GM12875 (cell line): ENCODE measurements around the gene THEMIS2.

ENCODE experiments used
- H3K4me3 ChIP-seq: one replicate; pipeline ENCODE4 v1.5.1; 2011; ENCODE audit warnings: low read depth, low read length, control low read depth
- TF ChIP-seq, protein P1 (sequence below): IDR thresholded peaks from 2 replicates; pipeline ENCODE4 v1.5.1; 2011; ENCODE audit warnings: low read depth, mild to moderate bottlenecking, control low read depth, inconsistent platforms, low read length, moderate library complexity, borderline replicate concordance; ENCODE audit not compliant: insufficient read depth

Gene THEMIS2

DNA sequence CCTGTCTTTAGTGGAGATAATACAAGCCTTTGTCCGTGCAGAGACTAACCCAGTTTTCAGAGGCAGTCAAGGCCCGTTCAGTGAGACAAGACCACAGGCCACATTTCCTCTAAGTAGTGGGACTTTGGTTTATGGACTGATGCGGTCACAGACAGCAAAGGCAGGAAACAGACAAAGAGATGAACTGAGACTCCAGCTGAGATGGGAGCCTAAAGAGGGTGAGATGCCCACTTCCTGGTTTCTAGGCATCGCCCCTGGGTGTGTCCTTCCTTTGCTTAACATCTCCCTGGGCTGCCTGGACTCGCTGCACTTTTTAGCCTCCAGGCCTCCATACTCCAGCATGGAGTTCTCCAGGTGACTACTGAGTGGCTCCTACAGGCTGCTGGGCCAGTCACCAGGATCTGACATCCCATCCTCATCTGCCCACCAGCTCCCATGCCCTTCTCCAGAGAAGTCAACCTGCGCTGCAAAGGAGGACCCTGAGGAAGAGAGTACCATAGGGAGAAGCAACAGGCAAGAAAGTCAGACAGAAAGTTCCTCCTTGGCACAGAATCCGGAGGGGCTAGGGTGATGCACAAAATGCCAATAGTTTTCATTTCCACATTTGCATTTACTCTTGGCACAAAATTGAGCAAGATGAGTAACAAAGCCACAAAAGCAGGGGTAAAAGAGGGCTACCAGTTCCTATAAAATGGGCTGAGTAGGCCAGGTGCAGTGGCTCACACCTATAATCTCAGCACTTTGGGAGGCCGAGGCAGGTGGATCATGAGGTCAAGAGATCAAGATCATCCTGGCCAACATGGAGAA lies 15.1 kb downstream of the THEMIS2 start:
- no peak overlapping the region for H3K4me3 ChIP-seq

DNA sequence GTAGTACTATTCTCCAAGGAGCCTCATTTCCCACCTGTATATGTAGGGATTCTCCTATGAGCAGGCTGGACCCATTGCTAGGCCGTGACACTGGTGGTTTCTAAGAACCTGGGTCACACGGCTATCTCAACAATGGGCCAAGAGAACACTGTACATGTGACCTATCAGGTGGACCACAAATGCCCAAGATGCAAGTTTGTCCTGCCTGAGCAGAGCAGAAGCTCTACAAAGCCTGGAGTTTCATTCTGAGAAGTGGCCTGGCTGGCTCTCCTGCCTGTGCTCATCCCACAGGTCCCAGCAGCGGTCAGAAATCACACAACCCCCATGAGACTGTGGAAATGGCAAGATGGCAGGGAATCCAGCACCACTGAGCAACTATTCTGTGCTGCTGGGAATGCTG lies 17.2 kb downstream of the THEMIS2 start:
- no peak overlapping the region for H3K4me3 ChIP-seq
- TF ChIP-seq, protein P1, sequence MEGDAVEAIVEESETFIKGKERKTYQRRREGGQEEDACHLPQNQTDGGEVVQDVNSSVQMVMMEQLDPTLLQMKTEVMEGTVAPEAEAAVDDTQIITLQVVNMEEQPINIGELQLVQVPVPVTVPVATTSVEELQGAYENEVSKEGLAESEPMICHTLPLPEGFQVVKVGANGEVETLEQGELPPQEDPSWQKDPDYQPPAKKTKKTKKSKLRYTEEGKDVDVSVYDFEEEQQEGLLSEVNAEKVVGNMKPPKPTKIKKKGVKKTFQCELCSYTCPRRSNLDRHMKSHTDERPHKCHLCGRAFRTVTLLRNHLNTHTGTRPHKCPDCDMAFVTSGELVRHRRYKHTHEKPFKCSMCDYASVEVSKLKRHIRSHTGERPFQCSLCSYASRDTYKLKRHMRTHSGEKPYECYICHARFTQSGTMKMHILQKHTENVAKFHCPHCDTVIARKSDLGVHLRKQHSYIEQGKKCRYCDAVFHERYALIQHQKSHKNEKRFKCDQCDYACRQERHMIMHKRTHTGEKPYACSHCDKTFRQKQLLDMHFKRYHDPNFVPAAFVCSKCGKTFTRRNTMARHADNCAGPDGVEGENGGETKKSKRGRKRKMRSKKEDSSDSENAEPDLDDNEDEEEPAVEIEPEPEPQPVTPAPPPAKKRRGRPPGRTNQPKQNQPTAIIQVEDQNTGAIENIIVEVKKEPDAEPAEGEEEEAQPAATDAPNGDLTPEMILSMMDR: no peak

More for the DNA sequence above, 15.1 kb downstream of the THEMIS2 start:
- TF ChIP-seq, protein P1: no peak

DNA sequence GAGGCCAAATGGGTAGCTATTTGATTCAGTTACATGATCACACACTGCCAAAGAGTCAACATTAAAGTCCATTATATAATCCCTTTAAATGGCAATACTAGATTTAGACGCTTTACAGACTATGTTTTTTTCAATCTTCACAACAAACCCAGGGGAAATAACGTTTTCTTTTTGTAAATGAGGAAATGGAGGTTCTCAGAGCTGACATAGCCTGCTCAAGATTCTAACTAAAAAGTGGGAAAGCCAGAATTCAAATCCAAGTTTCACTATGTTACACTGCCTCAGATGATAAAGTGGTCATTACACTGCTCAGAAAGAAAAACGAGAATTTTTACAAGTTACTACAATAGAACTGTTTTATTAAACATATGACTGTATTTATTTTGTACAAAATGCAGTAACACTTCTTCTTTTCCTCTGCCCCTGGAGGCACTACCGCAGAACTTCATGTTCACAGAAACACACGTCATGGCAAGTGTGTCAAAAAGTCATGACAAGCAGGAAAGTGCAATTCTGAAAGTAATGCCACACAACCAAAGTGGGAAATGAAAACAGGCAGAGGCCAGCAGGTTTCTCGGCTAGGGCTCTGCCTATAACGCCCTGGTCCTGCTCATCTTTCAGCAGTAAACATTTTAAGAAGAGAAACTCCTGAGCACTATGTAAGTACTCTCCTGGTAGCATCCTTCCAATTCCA lies 19.0 kb downstream of the THEMIS2 start:
- no peak overlapping the region for H3K4me3 ChIP-seq
- TF ChIP-seq, protein P1: peak; percentile 37; the same call in 1 of the 2 replicates

DNA sequence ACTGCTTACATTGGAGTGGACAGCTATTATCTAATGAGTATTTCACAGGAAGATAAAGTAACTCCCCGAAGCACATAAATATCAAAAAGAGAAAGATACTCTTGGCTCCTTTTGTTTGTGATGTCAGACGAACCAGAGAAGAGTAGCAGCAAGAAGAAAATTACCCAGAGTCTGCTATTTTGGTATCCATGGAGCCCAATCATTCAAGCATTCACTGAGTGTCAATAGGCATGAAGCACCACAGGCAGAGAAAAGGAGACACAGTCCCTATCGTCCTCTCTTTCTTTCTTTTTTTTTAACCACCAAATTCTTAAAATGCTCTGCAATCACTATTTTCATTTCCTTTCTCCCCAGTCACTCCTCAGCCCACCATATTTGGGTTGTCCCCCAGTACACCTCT lies 22.2 kb downstream of the THEMIS2 start:
- TF ChIP-seq, protein P1: no peak
- H3K4me3 ChIP-seq: no peak overlapping the region

DNA sequence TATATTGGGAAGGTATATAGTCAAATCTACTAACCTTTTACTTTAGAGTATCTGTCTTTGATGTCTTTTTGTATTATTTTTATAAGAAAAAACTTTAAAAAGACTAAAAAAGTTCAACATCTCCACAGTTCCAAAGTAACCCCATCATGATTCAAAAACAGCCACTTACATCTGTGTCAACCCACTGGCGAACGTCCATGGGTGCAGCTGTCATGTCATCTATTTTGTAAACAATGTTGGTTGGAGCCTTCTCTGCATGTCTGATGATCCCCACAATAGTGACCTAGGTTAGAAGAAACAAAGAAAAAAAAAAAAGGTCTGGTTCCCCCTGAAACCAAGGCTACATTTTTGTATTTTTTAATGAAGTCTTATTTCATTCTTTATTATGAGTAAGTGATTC lies 34.4 kb downstream of the THEMIS2 start:
- H3K4me3 ChIP-seq: no peak overlapping the region
- TF ChIP-seq, protein P1: no peak

DNA sequence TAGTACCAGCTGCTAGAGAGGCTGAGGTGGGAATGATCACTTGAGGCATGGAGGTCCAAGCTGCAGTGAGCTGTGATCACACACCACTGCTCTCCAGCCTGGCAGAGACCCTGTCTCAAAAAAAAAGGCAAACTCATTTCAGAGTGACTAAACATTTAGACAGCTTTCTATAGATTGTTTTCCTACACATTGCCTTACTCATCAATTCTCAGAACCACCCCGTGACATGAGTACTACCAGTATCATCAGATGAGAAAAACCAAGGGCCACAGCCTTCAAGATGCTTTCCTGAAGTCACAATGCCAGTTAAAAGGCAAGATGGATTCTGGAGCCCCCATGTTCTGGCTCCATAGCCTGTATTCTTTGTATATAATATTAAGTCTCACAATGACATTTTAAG lies 40.1 kb downstream of the THEMIS2 start:
- TF ChIP-seq, protein P1: no peak
- H3K4me3 ChIP-seq: no peak overlapping the region
